Omental fat pad (tissue), 4 donors: ENCODE data around the gene SHC4. TPM values are rescaled to one million over a fixed set of nuclear protein-coding genes. Genes with fewer than 3 reads are reported as not detected.

Source experiments
- ATAC-seq: fragments of 150-250 bp; one replicate; pipeline ENCODE4 v1.9.1; 2016; ENCODE audit warnings: mild to moderate bottlenecking, moderate library complexity; ENCODE audit not compliant: low FRiP score
- DNase-seq: peaks from one replicate; pipeline ENCODE4 v3.0.0-alpha.2; 2019; ENCODE audit warnings: low spot score
- CTCF ChIP-seq, 3 donors: fragments of 450-650 bp; IDR thresholded peaks; one replicate each; pipeline ENCODE4 v1.5.1; 2016 to 2017; ENCODE audit warnings: antibody characterized with exemption in 3 of 3, mild to moderate bottlenecking in 3 of 3, moderate library complexity in 2 of 3
- total RNA-seq, 4 donors: library from RNA; depleted of rRNA; stranded (reverse); fragments of >200 nt; gene quantifications; one replicate each; pipeline ENCODE4 v1.1.0, GENCODE V29; 2016

Gene SHC4
- total RNA-seq, 4 donors from 2014 or later = 0.48 to 2.2 (median 1.2) TPM; not detected in 1

DNA sequence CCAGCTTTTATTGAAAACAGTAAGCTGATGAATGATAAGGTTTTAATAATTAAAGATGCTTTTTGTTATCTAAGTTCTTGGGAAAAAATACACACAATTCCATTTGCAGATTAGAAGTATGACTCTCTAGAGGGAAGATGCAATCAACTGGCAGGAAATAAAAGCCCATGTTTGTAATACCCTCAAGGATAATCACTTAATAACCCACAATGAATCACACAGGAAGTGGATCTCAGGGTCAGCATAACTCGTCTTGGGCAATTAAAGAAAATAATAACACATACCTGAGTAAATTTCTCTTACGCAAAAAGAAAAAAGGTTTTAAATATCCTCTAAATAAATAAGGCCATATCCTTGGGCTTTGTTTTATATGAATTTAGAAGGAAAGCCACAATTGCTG lies 95.2 kb downstream of the SHC4 start:
- TF ChIP-seq CTCF (IDR thresholded peaks at IDR 0.05) = no peak
- ATAC-seq (no peak), DNase-seq (no peak)

DNA sequence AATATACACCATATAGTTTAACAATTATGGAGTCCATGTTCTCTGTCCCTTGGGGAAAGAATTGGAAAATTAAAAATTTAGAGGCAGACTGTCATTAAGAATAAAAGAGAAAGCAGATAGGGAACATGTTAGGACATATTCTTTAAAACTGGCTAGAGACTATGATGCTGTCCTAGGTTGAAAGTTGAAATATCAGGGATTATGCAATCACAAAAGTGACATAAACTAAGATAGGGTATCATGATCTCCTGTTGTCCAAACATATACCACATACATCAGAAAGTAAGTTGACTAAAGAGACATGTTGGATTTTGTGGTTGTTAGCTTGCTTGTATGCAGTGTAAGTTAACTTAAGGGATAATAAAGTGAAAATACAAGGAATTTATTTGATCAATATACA lies 95.7 kb downstream of the SHC4 start:
- no peak for TF ChIP-seq CTCF (IDR thresholded peaks at IDR 0.05)
- ATAC-seq (no peak), DNase-seq (no peak)

- no peak for DNase-seq
- no peak for ATAC-seq
- TF ChIP-seq CTCF (IDR thresholded peaks at IDR 0.05) = no peak
These were observed 97.6 kb downstream of the SHC4 start for GRCh38 chr15:48866141-48866563.

DNA sequence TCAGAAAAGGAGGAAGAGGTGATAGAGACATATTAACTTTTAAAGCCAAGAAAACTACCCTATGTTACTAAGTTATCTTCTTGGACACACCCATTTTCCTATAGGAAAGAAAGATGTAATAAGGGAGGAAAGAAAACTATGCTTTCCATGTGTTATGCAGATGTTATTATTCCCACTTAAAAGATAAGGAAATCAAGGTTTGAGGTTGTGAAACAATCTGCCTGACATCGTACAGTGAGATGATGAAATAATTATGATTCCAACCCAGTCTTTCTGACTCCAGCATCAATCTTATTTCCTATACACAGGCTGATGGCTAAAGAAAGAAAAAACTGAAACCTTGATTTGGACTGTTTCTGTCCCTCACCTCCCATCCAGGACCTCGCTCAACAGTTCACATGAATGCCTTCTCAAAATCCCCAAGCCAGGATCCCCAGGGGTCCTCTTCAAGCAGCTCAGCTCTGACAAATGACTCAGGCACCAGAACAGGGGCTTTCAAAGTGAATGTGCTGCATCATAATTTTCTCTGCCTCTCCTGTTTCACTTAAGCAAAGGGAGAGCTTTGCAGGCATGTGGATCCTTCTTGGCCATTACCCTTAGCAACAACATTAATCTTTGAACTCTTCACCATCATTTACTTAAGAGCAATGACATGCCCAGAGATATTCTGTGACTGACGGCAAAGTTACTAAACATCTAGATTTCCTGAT lies 98.2 kb downstream of the SHC4 start:
- no peak for TF ChIP-seq CTCF (IDR thresholded peaks at IDR 0.05)
- ATAC-seq (peak; percentile 52), DNase-seq (no peak)

- TF ChIP-seq CTCF (IDR thresholded peaks at IDR 0.05) = no peak
- no peak for DNase-seq
- ATAC-seq = no peak
These were observed 101.0 kb downstream of the SHC4 start for GRCh38 chr15:48862705-48863104.

- peak in 1 of 3 donors; percentile 73 for TF ChIP-seq CTCF (IDR thresholded peaks at IDR 0.05)
- ATAC-seq (peak; percentile 57), DNase-seq (no peak)
These were observed 101.8 kb downstream of the SHC4 start for GRCh38 chr15:48861813-48862431.

GRCh38 chr15:48859426-48859825 lies 104.3 kb downstream of the SHC4 start:
- TF ChIP-seq CTCF (IDR thresholded peaks at IDR 0.05) = no peak
- no peak for ATAC-seq
- no peak for DNase-seq
